Activated CD4-positive, alpha-beta memory T cell treated with anti-CD3 and anti-CD28 coated beads, Interleukin-2, amount 10 ng/mL, durations not matched to agents 7 days and 5 days (primary cell): Measurements from ENCODE around the gene NOM1. TPM values are rescaled to one million over a fixed set of nuclear protein-coding genes. Genes with fewer than 3 reads are reported as not detected.

Source experiments
- CTCF ChIA-PET: fragments of 350-600 bp; sonication (Branson Sonifier 250); formaldehyde crosslinking; loops from one replicate; lab custom pipeline; 2021; ENCODE audit warnings: antibody characterized with exemption, inconsistent platforms; lab: Charles Lee
- POLR2A ChIA-PET: fragments of 350-600 bp; sonication (Branson Sonifier 250); formaldehyde crosslinking; loops from one replicate; lab custom pipeline; 2021; ENCODE audit warnings: antibody characterized with exemption; lab: Charles Lee
- DNase-seq: peaks from one replicate; pipeline ENCODE4 v3.0.0-alpha.2; 2020
- H3K27ac Mint-ChIP-seq: one replicate; pipeline ENCODE4 v1.8.0; 2021; ENCODE audit warnings: mild to moderate bottlenecking, mixed read lengths
- H3K27me3 Mint-ChIP-seq: one replicate; pipeline ENCODE4 v1.8.0; 2021; ENCODE audit warnings: mixed read lengths
- H3K36me3 Mint-ChIP-seq: one replicate; pipeline ENCODE4 v1.8.0; 2021; ENCODE audit warnings: low read depth, mixed read lengths
- H3K4me1 Mint-ChIP-seq: one replicate; pipeline ENCODE4 v1.8.0; 2021; ENCODE audit warnings: mixed read lengths
- H3K4me3 Mint-ChIP-seq: one replicate; pipeline ENCODE4 v1.8.0; 2021; ENCODE audit warnings: mild to moderate bottlenecking, mixed read lengths
- H3K9me3 Mint-ChIP-seq: one replicate; pipeline ENCODE4 v1.8.0; 2021; ENCODE audit warnings: mixed read lengths
- total RNA-seq, 2 experiments: library from RNA; stranded (reverse); gene quantifications; one replicate each; pipeline ENCODE4 v1.2.3, GENCODE V29; 2021

NOM1 gene
- total RNA-seq, 2 experiments from 2014 or later = 22.1 to 22.8 TPM

DNA sequence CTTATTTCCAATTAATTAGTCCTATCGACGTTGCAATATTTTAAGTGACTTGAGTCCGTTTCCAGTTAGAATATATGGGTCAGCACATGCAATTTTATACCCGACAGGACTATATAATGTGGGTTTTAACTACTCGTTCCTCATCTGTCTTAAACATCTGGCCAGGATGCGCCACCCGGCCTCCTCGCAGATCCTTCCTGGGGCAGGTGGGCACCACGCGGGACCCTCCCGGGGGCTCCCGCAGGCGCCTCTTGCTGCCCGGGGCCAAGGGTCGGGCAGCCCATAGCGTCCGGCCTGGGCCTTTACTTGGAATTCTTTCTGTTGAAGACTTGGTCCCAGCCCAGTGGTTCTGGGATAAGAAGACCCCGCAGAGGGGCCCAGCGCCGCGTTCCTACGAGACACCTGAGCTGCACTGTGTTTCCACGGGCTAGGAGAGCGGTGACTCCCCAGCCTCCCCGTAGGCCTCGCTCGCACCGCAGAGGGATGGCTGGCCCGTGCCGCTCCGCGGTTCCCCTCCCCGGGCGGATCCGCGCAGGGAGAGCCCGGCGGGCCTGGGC, 71.1 kb downstream of the NOM1 start:
- Mint-ChIP-seq H3K4me1 (peaks cover 17% of the 10 kb centered on the region), H3K9me3 (no peaks in the 10 kb centered on the region), H3K27ac (no peak overlapping the region), H3K27me3 (peaks cover 82% of the 10 kb centered on the region), H3K36me3 (no peaks in the 10 kb centered on the region), H3K4me3 (no peak overlapping the region)
- DNase-seq = no peak
- POLR2A ChIA-PET = no interaction called here
- CTCF ChIA-PET = no interaction called here

DNA sequence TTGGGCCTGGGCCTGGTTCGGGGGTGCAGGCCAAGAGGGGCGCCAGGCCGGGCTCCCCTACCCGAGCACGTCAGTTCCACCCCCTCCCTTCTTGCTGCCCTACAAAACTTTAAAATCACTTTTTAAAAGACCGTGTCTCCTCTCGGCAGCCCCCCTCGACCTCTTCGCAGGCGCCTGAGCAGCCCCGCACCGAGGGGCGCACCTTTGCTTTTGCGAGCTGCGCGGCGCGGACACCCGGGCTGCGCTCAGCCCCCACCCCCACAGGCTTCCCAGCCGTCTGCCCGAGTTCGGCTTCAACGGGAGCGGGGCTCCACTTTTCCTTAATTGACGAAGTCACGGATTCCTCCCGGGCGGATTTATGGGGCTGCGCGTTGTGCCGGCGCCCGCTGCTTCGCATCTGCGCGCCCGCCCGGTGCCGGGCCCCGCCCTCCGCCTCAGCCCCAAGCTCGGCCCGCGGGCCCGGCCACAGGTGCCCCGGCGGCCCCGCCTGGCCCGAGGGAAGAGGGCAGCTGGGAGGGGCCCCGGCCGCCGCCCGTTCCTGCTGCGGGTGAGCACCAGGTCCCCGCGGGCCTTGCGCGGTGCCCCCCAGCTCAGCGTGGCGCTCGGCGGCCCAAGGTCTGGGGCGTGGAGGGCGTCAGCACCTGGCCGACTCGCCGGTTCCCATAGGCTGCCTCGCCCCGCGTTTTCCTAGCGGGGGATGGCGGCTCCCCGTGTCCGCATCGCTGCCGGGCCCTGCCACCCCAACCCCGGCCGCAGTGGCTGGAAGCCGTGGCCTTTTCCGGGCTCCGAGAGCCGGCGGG, 71.8 kb downstream of the NOM1 start:
- ChIA-PET POLR2A (interaction anchor here (0.7 kb wide), 1 partner anchor 19 kb away, joined by 3 read pairs; no protein-coding TSS in a partner anchor), CTCF (no interaction called here)
- H3K27ac Mint-ChIP-seq = no peak overlapping the region
- H3K4me1 Mint-ChIP-seq = peaks cover 13% of the 10 kb centered on the region
- no peak for DNase-seq
- H3K36me3 Mint-ChIP-seq = no peaks in the 10 kb centered on the region
- H3K9me3 Mint-ChIP-seq = no peaks in the 10 kb centered on the region
- H3K4me3 Mint-ChIP-seq = no peak overlapping the region
- peaks cover 82% of the 10 kb centered on the region for H3K27me3 Mint-ChIP-seq

GRCh38 chr7:157021871-157022680, 72.6 kb downstream of the NOM1 start:
- H3K27ac Mint-ChIP-seq = no peak overlapping the region
- H3K36me3 Mint-ChIP-seq = no peaks in the 10 kb centered on the region
- no peak for DNase-seq
- ChIA-PET CTCF (no interaction called here), POLR2A (interaction anchor here (0.7 kb wide), 1 partner anchor 20 kb away, joined by 3 read pairs; no protein-coding TSS in a partner anchor)
- no peak overlapping the region for H3K4me3 Mint-ChIP-seq
- peaks cover 82% of the 10 kb centered on the region for H3K27me3 Mint-ChIP-seq
- no peaks in the 10 kb centered on the region for H3K9me3 Mint-ChIP-seq
- peaks cover 6% of the 10 kb centered on the region for H3K4me1 Mint-ChIP-seq

Other genes starting within 250 kb of the NOM1 start
- gene LMBR1, start 56.5 kb upstream of the NOM1 start, total RNA-seq = 10 to 100 TPM; 51.3 to 51.8 TPM
- under 1 TPM in 1 of 2 experiments, not detected in 1; 0.10 TPM for gene MNX1, start 61.0 kb downstream of the NOM1 start, total RNA-seq
- gene UBE3C, start 189.2 kb downstream of the NOM1 start, total RNA-seq = 10 to 100 TPM; 55.0 to 55.7 TPM